SIG-M5 (cell line): ENCODE results near the gene SLC30A3.
"Not testable (repeated sequence)": the region's sequence is repeated elsewhere in the genome, so short reads cannot be mapped to it uniquely, and the experiment has no call there.

Experiments used
- DNase-seq: peaks from one replicate; lab custom pipeline; 2025; lab: John Stamatoyannopoulos, UW

The SLC30A3 gene

DNA sequence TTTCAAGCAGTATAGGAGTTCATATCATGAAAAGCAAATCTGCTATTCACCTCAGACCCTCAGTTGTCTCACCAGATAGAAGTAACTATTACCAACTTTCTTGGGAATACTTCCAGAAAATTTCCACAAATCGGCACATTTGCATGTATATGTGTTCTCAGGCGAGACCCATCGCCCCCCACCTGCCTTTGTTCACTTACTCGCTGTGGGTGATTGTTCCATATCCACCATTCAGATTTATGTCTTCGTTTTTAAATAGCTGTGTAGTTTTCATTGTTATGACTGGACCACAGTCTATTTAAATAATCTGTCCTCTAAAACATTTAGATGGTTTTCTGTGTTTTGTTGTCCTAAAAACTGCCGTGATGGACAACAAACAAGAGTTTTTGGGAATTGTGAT is 22.6 kb upstream of the SLC30A3 start:
- DNase-seq = no peak

GRCh38 chr2:27284996-27285395 is 22.1 kb upstream of the SLC30A3 start:
- DNase-seq = no peak

DNA sequence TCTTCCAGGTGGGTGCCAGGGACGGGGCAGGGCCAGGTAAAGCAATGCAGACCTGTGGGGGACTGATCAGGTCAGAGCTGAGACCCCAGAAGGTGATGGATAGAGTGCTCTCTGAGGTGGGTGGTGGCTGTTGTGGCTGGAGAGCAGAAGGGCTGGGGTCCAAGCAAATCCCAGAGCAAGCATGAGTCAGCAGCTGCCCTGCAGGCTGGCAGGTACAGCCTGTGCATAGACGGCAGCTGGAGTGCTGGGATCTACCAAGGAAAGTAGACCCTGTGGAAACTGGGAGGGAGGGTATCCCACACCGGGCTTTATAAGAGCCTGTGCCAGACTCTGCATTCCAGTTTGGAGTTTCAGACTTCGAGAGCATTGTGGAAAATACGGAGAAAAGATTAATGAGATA is 20.0 kb upstream of the SLC30A3 start:
- DNase-seq = no peak

DNA sequence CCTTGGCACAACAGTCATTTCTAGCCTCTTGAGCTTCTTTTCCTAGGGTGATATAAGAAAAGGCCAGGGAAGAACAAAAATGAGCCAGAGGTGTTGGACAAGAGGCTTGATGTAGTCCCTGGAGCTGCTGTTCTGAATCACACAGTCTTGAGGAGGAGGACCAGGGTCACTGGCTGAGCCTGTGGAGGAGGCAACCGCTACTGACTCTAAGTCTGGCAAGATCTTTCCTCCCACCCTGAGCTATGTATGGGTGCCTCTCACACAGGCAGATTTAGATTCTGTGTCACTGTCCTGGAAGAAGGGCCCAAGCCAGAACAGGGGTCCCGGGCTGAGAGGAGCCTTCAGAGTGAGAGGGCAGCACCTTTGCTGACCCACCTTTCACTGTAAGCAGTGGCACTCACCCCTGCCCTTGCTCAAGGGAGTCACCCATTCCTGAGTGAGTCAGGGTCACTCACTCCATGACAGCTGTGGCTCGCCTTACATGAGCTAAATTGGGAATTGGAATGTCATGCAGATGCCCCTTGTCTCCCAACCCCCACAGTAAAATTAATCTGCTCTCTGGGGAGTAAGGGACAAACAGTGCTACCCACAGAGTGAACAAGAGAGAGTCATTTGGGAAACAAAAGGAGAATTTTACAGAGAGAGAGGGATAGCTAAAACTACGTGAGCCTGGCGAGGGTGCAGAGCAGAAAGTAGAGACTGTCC is 19.2 kb upstream of the SLC30A3 start, which contains the start of gene TRIM54:
TRIM54 (plus strand) TSS at position 575 of the 705 bp plus-strand sequence. CDS start 303 bp downstream, outside the sequence.
- no peak for DNase-seq

GRCh38 chr2:27281442-27281841 is 18.6 kb upstream of the SLC30A3 start:
- DNase-seq = no peak

DNA sequence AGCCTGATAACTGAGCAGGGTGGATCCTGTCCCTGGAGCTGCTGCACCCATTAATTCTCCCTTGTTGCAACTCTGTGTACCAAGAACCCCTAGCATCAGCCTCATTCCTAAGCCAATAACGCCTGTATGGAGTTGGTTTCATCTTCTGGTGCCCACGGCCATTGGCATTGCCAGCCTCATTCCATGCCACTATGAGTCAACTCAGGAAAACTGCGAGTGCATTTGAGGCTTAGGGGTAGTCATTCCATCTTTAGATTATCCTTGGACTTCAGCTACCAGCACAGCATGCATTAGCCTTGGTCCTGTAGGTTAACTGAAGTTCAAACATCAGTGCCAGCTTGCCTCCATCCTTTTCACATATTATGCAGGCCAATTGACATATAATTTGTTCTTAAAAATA is 18.0 kb upstream of the SLC30A3 start:
- DNase-seq = no peak

DNA sequence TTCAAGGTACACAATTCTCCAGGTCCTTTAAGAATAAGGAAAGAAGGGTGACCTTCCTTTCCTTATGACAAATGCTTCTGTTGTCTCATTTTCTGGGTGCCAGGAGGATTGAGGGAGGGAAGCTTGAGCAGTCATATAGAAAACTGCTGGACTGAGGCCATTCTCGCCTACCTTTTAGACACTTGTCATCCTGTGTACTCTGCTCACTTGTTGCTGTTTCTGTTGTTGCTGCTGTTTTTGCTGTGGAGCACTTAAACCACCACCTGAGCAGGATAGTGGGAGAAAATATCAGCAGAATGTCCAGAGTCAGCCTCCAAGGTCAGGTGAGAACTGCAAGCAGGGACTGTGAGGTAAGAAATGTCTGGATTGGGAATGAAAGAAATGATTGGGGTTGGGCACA is 15.2 kb upstream of the SLC30A3 start:
- DNase-seq = no peak

DNA sequence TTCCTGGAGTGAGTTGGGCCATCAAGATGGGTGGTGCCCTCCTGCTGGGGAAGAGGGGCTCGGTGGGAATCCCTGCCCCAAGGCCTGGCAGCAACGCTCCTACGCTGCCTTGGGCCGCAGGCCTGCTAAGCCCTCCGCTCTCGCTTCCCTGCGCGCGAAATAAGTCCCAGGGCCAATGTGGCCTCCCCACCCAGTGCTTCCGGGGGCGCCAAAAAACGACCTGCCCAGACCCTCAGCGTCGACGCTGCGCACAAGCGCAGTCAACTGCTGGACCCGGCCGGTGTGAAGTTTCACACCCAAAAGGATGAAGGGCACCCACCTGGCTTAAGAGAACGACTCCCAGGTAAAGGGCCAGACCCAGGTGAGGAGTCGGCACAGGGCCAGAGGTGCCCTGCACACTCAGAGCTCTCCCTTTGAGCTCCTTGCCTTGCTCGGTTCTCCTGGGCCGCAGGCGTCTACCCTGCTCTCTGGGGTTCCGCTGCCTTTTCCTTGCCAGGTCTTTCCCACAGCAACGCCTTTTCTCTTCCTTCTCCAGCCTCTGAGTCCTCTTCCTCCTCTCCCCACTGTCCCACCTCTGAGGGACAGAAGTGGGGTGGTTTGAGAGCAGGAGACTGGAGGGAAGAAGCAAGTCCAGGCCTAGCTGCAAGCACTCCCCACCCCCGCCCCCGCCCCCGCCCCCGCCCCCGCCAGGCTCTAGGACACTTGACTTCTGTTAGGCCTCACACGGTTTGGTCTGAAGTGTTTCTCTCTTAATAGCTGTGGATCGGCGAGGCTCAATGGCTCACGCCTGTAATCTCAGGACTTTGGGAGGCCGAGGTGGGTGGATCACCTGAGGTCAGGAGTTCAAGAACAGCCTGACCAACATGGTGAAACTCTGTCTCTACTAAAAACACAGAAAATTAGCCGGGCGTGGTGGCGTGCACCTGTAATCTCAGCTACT is 12.6 kb upstream of the SLC30A3 start, which contains the start of gene DNAJC5G:
DNAJC5G (plus strand) TSS at position 223 of the 940 bp plus-strand sequence. CDS start 1,296 bp downstream, outside the sequence.
- no peak for DNase-seq

DNA sequence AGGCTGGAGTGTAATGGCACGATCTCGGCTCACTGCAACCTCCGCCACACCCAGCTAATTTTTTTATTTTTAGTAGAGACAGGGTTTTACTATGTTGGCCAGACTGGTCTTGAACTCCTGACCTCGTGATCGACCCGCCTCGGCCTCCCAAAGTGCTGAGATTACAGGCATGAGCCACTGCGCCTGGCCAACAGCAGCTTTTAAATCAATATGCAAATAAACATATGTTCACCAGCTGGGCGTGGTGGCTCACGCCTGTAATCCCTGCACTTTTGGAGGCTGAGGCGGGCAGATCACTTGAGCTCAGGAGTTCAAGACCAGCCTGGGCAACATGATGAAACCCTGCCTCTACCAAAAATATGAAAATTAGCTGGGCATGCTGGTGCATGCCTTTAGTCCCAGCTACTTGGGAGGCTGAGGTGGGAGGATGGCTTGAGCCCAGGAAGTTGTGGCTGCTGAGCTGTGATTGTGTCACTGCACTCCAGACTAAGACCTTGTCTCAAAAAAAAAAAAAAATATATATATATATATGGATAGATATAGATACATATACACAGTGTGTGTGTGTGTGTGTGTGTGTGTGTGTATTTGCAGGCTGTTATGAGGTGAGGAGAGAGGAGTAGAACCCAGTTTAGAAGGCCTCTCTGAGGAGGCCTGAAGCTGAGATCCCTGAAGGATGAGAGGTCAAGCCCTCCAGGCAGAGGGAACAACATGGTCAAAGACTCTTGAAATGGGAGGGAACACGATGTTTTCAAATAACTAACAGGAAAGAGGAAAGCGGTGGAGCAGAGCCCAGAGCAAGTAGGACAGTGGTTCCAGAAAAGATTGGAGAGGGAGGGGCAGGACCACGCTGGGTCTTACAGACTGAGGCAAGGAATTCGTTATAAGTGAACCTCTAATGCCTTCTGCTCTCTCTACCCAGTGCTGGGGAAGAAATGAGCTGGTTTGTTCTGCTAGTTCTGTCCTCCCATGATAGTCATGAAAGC is 10.0 kb upstream of the SLC30A3 start:
- not testable (repeated sequence) for DNase-seq

DNA sequence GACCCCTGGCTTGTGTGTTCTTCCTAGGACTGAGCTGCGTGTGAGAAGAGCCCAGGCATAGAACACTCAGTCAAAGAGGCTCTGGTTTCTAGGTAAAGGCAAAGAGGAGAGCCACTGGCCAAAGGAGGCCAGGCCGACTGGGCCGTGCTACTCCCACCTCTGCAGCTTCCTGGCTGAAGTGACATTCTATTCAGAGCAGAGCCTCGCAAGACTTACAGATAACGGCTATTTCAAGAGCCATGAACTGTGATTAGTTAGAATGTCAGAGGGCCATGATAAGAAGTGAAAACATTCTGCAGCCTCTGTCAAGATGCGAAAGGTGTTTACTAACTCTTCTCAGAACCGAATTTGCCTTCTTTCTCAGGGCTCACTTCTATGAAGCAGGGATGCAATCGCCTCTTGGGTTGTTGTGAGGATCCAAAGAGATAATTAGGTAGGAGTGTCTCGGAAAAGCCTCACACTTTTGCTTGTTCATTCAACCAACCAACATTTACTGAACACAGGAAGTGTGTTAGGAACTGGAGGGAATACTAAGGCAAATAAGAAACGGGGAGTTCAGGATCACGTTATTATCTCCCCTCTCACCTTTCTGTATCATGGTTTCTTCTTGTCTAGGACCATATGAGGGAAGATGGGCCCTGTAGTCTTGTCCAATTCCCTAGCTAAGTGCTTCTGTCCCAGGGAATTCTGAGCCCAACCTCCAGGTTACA is 8.9 kb upstream of the SLC30A3 start:
- DNase-seq = no peak

DNA sequence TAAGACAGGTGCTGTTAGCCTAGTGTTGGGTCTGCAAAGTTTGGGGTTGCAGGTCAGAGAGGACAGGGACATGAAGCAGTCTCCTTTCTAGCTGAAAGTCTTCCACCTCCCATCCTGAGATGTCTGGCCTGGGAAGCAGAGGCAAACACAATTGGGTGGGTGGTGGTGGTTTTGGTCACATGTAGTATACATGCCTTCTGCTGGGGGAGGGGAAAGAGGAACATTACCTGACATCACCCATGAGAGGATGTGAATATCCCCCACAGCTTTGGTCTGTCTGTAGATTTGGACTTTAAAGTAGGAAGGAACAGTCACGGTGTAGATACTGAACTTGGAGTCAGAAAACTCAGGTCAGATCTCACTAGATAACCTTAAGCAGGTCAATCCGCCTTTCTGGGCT is 7.8 kb upstream of the SLC30A3 start:
- DNase-seq = no peak

GRCh38 chr2:27270131-27270530 is 7.3 kb upstream of the SLC30A3 start:
- no peak for DNase-seq

DNA sequence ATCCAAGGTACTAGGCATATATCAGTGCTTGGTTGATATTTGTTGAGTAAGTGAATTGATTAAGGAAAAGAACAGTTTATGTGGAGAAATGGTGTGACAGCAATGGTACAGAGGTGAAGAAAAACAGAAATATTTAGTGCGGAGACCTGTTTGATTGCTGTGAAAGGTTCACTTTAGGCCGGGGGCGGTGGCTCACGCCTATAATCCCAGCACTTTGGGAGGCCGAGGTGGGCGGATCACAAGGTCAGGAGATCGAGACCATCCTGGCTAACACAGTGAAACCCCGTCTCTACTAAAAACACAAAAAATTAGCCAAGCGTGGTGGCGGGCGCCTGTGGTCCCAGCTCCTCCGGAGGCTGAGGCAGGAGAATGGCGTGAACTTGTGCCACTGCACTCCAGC is 5.4 kb upstream of the SLC30A3 start:
- not testable (repeated sequence) for DNase-seq

DNA sequence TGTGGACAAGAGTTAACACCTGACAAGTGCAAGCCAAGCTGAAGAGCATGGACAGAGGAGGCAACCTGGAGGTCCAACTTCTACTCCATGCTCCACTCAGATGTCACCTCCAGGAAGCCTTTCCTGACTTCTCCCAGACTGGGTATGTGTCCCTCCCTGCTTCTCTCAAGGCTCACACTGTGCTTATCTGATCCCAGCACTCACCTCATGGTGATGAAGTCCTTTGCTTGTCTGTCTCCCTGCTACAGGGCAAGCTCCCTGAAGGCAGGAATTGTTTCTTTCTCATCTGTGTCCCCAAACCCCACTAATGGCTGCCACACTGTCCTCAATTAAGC is 2.7 kb upstream of the SLC30A3 start:
- DNase-seq = no peak

- no peak for DNase-seq
These were observed 2.1 kb upstream of the SLC30A3 start for GRCh38 chr2:27264753-27265535.

- no peak for DNase-seq
These were observed 1.5 kb upstream of the SLC30A3 start for GRCh38 chr2:27264253-27264752.

DNA sequence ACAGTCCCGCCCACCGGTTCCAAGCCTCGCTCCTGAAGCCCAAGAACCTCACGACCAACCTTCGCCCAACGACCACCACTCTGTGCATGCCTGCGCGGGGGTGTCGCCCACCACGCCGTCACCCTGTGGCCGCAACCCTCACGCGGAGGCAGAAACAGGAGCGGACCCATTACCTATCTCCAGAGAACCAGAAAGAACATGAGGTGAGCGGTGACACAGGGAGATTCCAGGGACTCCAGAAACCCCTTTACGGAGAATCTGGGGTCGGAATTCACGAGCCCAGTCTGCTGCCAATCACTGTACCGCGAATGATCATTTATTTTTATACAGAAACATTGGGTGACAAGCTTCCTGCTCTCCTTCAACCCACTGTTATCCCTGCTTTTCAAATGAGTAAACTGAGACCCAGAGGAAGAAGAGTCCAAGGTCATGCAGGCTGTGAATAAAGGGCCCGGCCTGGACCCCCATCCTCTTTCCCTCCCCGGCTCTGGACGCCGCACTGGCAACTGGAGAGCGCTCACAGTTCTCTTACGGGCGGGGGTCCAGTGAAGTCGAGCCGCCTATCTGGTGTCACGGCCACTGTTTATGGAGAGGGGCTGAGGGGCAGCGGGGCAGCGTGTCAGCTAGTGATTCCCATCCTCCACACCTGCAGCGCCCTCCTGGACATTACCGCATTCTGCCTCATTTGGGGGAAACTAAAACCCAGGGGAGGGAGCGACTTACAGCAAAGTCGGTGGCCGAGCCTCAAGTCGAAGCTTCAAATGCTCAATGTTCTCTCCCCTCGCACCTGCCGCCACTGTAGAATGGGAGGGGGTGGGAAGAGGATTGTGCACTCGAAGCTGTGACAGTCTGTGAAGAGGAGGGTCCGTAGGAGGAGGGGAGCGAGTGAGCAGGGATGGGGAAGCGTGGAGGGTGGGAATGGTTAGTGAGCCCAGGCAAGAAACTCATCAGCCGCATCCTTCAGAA is 723 bp upstream of the SLC30A3 start:
- DNase-seq = no peak

GRCh38 chr2:27261926-27262298 is 935 bp downstream of the SLC30A3 start:
- DNase-seq = no peak
